NCI-H526 treated with DMSO at 0.1 percent for 48 hours (cell line): ENCODE measurements around the gene CEP85L.

Source experiments
- DNase-seq: peaks from one replicate; lab custom pipeline; 2025; lab: John Stamatoyannopoulos, UW

Gene CEP85L

DNA sequence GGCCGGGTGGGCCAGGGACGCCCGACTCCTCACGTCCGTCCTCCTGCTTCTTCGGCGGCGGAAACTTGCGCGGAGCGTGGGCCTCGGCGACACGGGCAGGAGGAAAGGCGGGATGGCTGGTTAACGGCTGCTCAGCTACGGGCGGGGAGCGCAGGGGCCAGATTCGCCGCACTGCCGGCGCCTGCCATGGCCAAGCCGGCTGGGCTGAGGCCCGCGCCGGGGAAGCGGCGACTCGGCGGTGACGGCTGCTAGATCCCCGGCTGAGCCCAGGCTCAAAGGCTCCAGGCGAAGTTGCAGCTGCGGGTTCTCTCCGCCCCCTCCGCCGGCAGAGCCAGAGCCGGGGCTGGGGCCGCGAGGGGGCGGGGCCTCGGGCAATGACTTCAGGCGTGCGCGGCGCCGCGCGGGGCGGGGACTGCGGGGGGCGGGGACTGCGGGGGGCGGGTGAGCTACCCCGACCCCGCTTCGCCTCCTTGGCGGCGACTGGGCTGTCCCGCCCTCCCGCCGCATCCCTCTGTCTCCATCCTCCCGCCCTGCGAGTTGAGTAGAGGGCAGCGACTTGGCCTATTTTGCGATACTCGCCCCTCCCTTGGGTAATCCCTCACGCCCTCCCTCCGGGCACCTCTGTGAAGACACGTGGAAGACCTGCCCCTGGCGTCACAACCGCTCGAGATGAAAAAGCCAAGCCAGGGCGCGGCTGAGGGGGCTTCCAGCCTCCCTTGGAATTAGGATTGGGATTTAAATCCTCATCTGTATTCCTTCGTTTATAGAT, at the start of gene CEP85L:
Gene CEP85L (minus strand): TSS at position 310 of the 769 bp plus-strand sequence. CDS start 322 bp downstream, outside the sequence.
- peak; percentile 85 for DNase-seq

DNA sequence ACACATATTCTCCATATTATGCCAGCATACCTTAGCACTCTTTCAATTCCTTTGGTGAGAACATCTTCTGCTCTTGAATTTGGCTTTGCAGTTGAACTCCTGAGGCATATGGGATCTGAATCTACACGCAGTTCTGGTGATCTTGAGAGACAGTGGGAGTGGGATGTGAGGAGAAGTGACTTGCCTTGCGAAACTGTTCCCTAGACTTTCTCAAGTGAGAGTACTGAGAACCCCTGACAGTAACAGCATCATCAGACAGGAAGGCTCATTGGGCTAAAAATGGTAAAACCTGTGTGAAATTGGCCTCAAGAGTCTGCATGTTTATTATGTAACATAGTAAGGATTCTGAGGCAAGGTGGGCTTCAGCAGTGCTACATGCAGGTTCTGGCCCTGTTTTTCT, 49.1 kb upstream of the CEP85L start:
- DNase-seq = no peak

DNA sequence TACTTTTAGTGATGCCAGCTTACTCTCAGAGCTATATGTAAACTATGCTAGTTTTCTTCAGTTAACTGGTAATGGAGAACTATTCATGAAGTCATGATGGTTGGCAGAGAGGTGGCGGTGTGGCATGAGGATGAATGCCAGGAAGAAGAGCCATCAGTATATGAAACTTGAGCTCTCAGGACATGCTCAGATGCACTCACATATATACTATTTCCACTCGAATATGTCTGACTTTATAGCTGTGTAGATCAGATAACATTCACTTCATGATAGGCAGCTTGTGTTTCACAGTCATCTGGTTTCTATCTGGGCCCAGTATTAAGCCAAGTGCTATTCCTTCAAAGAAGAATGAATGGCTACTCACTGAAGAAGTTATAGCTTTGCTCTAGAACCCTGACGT, 46.2 kb upstream of the CEP85L start:
- peak; percentile 27 for DNase-seq

DNA sequence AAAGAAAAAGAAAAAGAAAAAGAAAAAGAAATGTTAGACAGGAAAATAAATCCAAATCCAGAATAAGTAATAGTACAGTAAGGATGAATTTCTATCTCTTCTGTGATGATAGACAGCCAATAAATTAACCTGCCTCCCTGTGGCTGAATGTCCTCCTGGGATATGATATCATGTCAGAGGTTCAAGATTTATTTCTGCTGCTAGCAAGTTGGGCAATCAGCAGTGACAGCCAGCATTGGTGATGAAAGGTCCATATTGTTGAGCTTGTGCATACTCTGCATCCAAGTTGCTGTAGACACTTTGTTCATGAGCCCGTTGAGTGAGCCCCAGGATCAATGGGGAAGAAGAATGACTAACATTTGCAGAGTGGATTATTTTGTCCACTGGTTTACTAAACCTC, 44.9 kb upstream of the CEP85L start:
- DNase-seq = no peak

DNA sequence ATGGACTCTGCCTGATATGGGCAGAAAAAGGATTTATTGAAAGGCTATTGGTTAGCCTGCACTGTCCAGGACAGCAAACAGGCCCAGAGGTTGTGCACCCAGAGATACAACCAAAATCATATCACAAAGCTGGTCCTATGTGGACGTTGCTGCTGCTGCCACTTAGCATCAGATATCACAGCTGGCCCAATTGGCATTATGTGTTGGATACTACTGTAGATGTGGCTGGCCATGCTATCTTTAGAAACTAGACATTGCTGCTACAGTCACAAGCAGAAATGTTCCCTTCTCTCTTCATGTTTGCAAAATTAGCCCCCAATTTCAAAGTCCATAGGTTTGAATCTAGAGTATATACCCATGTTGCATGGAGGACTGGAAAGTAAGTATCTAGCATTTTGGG, 42.2 kb upstream of the CEP85L start:
- no peak for DNase-seq

DNA sequence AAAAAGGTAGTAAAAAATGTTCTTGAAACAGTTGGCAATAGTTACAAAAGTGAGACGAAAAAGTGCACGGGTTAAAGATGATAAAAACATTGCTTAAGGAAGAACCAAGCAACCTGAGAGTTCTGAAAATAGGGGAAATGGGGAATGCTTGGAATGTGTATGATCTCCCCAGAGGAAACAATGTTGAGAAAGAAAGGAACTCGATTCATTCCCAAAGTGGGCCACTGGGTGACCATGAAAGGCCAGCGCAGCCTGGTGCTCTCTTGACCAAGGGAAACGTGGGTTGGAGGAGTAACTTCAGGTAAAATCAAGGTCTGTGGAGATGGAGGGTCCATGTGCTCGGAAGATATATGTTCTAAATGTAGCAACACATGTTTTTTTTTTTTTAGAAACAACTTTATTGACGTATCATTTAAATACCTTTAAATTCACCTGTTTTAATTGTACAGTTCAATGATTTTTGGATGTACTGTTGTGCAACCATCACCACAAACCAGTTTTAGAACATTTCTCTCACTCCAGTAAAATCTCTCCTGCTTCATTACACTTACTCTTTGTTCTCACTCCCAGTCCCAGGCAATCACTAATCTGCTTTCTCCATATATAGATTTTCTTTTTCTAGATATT, 34.5 kb upstream of the CEP85L start:
- DNase-seq = no peak

DNA sequence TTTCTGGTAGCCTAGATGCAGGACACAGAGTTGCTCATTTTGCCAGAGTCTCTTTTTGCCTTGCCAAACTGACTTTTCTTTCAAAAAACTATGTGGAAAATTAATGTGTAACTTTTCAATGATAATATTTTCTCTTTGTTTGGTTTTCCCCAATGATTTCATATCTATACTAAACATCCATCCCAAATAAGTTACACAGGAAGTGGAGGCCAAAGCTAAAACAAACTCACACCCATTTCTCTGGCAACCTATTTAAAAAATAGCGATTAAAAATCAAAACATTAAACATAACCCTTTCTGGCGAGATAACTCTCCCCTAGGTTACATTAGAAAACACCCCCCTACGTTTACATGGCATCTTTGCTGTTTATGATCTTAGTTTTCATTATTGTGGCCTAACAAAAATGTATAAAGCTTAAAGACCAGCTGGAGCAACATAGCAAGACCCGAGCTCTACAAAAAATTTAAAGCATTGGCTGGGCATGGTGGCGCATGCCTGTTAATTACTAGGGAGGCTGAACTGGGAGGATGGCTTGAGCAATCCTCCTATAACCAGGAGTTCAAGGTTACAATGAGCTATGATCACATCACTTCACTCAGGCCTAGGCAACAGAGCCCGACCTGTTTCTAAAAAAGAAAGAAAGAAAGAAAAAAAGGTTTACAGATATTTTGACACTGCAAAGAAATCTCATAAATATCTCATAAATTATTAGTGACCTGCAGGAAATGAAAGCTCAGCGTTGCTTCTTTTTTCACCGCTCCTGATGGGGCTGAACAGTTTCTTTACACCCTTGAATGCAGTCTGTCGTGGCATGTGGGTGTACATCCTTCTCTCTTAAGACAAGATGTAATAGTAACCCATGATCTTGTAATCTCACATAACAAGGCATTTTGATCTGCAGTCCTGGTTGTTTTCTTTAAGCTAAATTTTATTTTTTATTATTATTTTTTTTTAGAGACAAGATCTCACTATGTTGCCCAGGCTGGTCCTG, 32.8 kb upstream of the CEP85L start:
- DNase-seq = no peak

DNA sequence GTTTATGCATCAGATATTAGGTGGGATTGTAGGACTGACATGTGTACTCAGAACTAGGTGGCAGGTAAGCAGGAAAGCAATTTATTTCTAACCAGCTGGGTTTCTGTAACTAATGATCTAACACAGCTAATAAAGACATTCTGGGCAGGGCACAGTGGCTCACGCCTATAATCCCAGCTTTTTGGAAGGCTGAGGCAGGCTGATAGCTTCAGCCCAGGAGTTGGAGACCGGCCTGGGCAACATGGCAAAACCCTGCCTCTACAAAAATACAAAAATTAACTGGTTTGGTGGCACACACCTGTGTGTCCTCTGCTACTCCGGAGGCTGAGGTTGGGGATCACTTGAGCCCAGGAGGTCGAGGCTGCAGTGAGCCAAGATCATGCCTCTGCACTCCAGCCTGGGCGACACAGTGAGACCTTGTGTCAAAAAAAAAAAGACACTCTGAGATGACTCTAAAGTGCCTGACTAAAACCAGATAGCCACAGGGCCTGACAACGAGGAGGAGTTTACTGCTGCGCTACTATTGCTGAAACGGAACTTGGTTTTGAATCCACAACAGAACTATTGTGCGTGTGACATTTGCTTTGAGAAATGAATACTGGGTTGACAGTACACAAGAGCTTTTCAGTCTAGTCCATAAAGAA, 29.2 kb upstream of the CEP85L start:
- no peak for DNase-seq

DNA sequence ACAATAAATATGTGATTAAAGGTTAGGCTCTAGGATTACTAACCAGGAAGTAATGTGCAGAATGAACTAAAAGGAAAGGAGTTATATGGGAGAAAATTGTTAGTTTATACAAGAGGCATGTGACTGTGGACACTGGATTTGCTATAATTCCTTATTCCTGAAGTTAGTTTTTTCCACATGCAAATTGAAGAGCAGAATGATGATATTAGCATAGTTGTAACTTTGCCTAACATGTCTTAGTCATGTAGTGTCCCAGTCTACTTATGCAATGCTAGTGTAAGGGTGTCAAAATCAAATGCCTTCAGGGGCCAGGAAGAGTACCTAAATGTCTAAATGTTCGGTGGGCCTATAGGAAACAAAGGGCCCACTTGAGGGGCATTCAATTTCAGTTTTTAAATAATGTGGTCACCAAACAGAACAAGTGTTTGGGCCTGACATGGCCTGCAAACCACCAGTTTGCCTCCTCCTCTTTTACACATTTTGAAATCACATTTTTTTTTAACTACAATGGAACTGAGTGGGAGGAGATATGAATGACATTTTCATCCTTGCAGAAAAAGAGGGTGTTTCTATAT, 28.0 kb upstream of the CEP85L start:
- DNase-seq = no peak

DNA sequence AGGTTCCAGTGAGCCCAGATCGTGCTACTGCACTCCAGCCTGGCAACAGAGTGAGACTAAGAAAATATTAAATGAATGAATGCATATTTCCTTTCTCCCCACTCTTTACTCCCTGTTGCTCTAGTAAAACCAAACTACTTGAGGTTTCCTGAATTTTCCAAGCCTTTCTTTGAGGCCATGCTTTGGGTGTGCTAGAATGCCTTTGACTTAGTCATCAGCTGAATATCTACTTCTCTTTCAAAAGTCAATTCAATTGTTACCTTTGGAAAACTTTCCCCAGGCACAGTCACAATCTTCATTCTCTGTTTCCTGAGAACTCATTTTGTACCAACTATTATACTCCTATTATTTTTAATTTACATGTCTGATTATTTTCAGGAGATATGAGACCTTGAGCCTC, 27.5 kb upstream of the CEP85L start:
- no peak for DNase-seq

DNA sequence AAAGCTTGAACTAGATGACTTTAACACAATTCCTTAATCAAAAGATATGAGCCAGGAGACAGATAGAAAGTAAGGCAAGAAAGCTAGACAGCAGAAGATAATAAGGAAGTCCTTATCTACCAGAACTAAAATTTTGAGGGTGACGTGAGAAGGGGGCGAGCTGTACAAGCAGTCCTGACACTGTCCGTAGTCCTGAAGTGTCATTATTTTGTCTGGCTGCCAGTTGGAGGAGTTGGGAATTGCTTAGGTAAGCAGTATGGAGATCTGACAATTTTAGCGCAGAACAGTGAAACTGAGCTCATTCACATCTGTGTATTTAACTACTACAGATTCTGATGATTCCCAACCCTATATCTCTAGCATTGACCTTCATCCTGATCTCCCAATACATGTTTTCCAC, 25.8 kb upstream of the CEP85L start:
- DNase-seq = no peak

DNA sequence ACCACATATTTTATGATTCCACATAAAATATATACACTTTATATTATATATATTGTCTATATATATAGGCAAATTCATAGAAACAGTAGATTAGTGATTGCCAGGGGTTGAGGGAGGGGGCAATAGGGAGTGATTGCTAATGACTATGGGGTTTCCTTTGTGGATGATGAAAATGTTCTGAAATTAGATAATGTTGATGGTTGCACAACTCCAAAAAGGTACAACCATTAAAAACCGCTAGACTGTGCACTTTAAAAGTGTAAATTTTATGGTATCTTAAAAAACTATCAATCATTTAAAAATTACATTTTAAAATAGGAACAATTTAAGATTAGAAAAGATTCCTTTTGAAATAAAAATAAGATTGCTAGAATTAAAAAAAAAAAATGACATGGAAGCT, 23.8 kb upstream of the CEP85L start:
- no peak for DNase-seq

DNA sequence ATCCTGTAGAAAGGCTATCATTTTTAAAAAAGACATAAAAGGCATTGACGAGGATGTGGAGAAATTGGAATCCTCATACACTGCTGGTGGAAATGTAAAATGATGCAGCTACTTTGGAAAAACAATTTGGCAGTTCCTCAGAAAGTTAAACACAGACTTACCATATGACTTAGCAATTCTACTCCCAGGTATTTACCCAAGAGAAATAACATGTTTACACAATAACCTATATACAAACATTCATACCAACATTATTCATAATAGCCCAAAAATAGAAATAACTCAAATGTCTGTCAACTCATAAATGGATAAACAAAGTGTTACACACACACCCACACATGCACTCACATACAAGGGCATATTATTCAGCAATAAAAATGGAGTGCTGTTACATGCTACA, 23.4 kb upstream of the CEP85L start:
- no peak for DNase-seq

DNA sequence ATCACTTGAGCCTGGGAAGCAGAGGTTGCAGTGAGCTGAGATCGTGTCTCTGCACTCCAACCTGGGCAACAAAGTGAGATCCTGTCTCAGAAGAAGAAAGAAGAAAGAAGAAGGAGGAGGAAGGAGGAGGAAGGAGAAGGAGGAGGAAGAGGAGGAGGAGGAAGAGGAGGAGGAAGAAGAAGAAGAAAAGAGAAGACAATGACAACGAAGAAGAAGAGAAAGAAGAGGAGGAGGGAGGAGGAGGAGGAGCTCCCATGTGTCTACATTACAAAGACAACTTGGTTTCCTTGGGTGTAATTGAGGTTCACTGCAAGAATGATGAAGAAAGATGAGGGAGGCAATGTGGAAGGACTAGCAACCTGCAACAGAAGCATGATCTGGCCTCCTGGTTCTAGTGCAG, 21.3 kb upstream of the CEP85L start:
- no peak for DNase-seq

DNA sequence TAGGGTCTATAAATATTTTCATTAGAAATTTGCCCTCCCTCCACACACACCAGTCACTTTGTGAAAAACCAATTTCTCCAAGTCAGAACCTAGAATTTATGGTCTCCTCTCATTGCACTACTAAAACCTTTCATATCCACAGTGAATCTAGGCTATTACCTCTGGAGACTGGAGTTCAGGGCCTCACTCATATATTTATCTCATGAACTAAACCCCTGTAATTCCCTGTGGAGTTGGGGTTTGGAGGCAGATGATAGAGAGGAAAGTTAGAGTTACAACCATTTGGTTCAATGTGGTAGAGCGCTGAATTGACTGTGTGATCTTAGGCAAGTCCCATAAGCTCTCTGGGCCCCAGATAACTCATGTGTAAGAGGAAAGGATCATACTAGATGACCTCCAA, 18.2 kb upstream of the CEP85L start:
- DNase-seq = no peak

DNA sequence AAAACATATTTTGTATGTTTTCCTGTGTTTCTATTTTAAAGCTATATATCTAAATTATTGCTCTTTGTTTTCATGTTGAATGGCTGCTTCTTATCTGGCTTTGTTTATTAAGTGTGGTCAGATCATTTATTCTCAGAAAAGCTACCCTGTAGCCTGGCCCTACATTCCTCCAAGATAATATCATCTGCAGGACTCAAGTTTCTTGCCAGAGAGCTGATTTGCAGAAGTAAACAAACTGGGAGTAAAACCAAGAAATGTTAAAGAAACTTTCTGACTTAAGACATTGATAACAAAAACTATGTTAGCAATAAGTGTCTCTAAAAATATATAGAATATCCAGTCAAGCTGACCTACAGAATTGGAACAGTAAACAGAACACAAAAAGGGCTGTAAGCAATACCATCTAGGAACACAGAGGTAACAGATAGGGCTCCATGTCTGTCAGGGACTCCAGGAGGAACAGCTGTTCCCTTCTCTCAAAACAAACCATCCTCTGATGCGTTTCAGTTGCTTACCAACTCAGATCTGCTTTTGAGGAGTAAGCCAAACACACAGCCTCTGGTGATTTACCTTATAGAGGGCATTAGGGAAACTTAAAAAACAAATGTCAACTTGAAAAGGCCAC, 17.5 kb upstream of the CEP85L start:
- no peak for DNase-seq

DNA sequence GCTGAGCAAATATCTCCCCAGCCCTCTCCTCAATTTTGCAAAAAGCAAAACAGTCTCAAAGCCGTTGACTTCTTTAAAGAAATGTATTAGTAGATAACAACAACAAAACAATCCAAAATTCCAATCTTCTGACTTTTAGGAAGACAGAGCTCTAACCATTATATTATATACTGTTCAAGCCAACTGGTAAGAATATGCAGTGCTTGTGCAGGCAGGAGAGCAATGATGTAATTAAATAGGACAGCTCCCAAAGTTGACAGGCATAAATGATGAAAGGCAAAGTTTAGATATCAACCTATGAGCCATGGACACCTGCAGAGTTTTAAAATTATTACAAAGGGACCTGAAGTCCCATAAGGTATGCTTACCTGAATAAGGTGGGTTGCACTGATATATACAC, 16.6 kb upstream of the CEP85L start:
- no peak for DNase-seq

DNA sequence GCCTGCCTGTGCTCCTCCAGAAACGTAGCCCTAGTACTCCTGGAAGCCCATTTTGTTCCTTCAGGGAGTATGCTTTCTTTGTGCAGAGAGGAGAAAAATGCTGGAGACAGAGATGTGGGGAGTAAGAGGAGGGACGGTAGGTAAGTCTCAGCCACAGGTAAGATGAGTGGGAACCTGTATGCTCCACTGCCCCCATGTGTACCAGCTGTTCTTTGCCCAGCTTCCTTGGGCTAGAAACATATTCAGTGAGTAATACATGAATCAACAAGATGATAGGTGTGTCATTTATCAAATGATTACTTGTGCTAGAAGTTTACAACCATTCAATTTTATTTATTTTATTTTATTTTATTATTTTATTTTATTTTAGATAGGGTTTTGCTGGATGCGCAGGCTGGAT, 13.6 kb upstream of the CEP85L start:
- DNase-seq = no peak

DNA sequence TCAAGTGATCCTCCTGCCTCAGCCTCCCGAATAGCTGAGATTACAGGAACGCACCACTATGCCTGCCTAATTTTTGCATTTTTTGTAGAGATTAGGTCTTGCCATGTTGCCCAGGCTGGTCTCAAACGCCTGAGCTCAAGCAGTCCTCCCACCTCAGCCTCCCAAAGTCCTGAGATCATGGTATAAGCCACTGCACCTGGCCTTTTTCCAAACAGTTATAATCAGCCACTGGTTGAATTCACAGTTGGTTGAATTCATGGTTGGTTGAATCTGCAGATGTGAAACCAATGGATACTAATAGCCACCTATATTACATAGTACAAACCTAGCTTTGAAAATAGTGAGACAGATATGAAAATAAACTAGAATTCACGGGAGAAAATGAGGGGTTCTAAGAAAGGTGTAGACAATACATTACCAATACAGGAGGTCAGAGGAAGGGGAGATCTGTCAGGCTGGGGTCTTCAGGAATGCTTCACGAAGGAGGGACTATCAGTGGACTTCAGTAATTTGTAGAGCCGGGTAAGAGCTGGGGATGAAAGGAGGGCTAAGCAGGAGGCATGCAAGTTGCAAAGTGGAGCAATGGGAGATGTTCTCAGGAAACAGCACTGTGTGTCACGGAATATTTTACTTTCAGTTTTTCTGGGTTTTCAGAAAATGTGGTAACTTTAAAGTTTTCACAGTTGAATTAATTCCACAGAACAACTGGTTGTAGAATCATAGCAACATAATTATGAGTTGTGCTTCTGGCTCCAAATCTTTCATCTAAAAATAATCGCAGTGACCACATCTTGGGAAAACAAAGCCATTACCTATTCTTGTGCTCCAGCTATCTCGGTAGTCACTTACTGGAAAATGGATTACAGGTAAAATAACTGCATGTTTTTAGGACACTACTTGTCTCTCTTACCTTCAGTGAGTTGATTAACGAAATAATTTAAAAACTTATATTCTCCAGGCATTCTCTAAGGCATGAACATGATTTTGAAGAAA, 12.9 kb upstream of the CEP85L start:
- DNase-seq = no peak

DNA sequence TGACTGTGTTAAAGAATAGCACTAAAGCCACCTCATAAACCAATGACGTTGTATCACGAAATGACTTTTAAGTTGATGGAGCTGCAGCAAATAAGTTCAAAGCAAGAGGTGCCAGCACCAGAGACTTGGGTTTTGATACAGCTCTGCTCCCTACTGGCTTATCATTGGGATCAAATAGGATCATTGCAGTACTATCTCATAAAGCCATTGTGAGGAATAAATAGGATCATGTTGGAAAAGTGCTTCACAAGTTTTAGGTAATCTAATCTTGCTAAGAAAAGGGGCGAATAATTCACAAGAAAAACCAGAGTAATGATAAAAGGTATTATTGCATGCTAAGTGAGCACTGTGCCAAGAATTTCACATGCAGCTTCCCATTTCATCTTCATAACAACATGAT, 10.4 kb upstream of the CEP85L start:
- DNase-seq = no peak
